Globus pallidus (tissue), 1 donor: ENCODE data around the gene PRKCZ.
A peak's percentile ranks its signal among the peaks of the same experiment; 100 is the strongest.

ENCODE experiments used
- DNase-seq: peaks from one replicate; pipeline ENCODE4 v3.0.0-alpha.2; 2015; ENCODE audit warnings: low spot score

Gene PRKCZ

GRCh38 chr1:2156866-2157265 is 106.7 kb downstream of the PRKCZ start:
- no peak for DNase-seq

GRCh38 chr1:2157856-2158255 is 107.6 kb downstream of the PRKCZ start:
- DNase-seq, result no peak

- peak; percentile 40 for DNase-seq
Measured at GRCh38 chr1:2158272-2158671, 108.1 kb downstream of the PRKCZ start.

- DNase-seq, result no peak
Measured at GRCh38 chr1:2159124-2159523, 108.9 kb downstream of the PRKCZ start.

GRCh38 chr1:2160451-2161300 is 110.5 kb downstream of the PRKCZ start:
- no peak for DNase-seq

GRCh38 chr1:2163205-2163604 is 113.0 kb downstream of the PRKCZ start:
- DNase-seq, result no peak

- no peak for DNase-seq
Measured at GRCh38 chr1:2165646-2166045, 115.4 kb downstream of the PRKCZ start.

- DNase-seq, result no peak
Measured at GRCh38 chr1:2166254-2166653, 116.0 kb downstream of the PRKCZ start.

- no peak for DNase-seq
Measured at GRCh38 chr1:2166695-2167094, 116.5 kb downstream of the PRKCZ start.

- DNase-seq, result no peak
Measured at GRCh38 chr1:2168090-2168489, 117.9 kb downstream of the PRKCZ start.

- no peak for DNase-seq
Measured at GRCh38 chr1:2168535-2168934, 118.3 kb downstream of the PRKCZ start.

GRCh38 chr1:2169200-2169836 is 119.1 kb downstream of the PRKCZ start:
- no peak for DNase-seq

GRCh38 chr1:2170211-2170610 is 120.0 kb downstream of the PRKCZ start:
- DNase-seq, result no peak

- DNase-seq, result no peak
Measured at GRCh38 chr1:2172012-2172411, 121.8 kb downstream of the PRKCZ start.

- no peak for DNase-seq
Measured at GRCh38 chr1:2172551-2173146, 122.4 kb downstream of the PRKCZ start.

GRCh38 chr1:2173546-2174347 is 123.5 kb downstream of the PRKCZ start:
- no peak for DNase-seq

GRCh38 chr1:2174348-2175054 is 124.3 kb downstream of the PRKCZ start:
- DNase-seq, result peak; percentile 24

GRCh38 chr1:2175055-2175414 is 124.8 kb downstream of the PRKCZ start:
- DNase-seq, result no peak

GRCh38 chr1:2175681-2176454 is 125.7 kb downstream of the PRKCZ start:
- DNase-seq, result no peak

- no peak for DNase-seq
Measured at GRCh38 chr1:2176615-2177014, 126.4 kb downstream of the PRKCZ start.

- no peak for DNase-seq
Measured at GRCh38 chr1:2177541-2177940, 127.3 kb downstream of the PRKCZ start.
